ENCODE results near the gene ATXN3.

GRCh38 chr14:92153581-92153980, 47.2 kb upstream of the ATXN3 start:
- TF ChIP-seq, protein P1, sequence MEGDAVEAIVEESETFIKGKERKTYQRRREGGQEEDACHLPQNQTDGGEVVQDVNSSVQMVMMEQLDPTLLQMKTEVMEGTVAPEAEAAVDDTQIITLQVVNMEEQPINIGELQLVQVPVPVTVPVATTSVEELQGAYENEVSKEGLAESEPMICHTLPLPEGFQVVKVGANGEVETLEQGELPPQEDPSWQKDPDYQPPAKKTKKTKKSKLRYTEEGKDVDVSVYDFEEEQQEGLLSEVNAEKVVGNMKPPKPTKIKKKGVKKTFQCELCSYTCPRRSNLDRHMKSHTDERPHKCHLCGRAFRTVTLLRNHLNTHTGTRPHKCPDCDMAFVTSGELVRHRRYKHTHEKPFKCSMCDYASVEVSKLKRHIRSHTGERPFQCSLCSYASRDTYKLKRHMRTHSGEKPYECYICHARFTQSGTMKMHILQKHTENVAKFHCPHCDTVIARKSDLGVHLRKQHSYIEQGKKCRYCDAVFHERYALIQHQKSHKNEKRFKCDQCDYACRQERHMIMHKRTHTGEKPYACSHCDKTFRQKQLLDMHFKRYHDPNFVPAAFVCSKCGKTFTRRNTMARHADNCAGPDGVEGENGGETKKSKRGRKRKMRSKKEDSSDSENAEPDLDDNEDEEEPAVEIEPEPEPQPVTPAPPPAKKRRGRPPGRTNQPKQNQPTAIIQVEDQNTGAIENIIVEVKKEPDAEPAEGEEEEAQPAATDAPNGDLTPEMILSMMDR (IDR thresholded peaks at IDR 0.05; ENCODE audit: insufficient read depth, low read length, poor library complexity, severe bottlenecking) = no peak
- TF ChIP-seq EZH2phosphoT487 (conservative IDR thresholded peaks at IDR 0.05; ENCODE audit: low read length) = no peak

Measured in SU-DHL-6 (cell line).